AG08396 (cell line): Measurements from ENCODE around the gene FHL1.
"Not testable (repeated sequence)": the region's sequence is repeated elsewhere in the genome, so short reads cannot be mapped to it uniquely, and the experiment has no call there.

Source experiments
- DNase-seq: peaks from one replicate; pipeline ENCODE4 v3.0.0; 2012; ENCODE audit warnings: low spot score, mixed read lengths

The FHL1 gene

GRCh38 chrX:136210243-136210642 is 62.9 kb downstream of the FHL1 start:
- DNase-seq: no peak

- DNase-seq: no peak
Measured at GRCh38 chrX:136210806-136211205, 63.5 kb downstream of the FHL1 start.

- no peak for DNase-seq
Measured at GRCh38 chrX:136211766-136212556, 64.6 kb downstream of the FHL1 start.

GRCh38 chrX:136212557-136213111 is 65.3 kb downstream of the FHL1 start:
- DNase-seq: no peak

GRCh38 chrX:136214551-136214950 is 67.2 kb downstream of the FHL1 start:
- DNase-seq: peak; percentile 44

- DNase-seq: no peak
Measured at GRCh38 chrX:136215559-136215958, 68.2 kb downstream of the FHL1 start.

GRCh38 chrX:136219893-136220292 is 72.6 kb downstream of the FHL1 start:
- no peak for DNase-seq

GRCh38 chrX:136220540-136220939 is 73.2 kb downstream of the FHL1 start:
- DNase-seq: no peak

- no peak for DNase-seq
Measured at GRCh38 chrX:136220951-136221350, 73.6 kb downstream of the FHL1 start.

GRCh38 chrX:136221851-136222513 is 74.6 kb downstream of the FHL1 start:
- no peak for DNase-seq

GRCh38 chrX:136227074-136227473 is 79.7 kb downstream of the FHL1 start:
- DNase-seq: no peak

GRCh38 chrX:136227948-136228838 is 80.9 kb downstream of the FHL1 start:
- DNase-seq: no peak

- DNase-seq: no peak
Measured at GRCh38 chrX:136228839-136229207, 81.5 kb downstream of the FHL1 start.

- DNase-seq: no peak
Measured at GRCh38 chrX:136237074-136237473, 89.7 kb downstream of the FHL1 start.

GRCh38 chrX:136237849-136238248 is 90.5 kb downstream of the FHL1 start:
- not testable (repeated sequence) for DNase-seq

GRCh38 chrX:136246201-136246600 is 98.9 kb downstream of the FHL1 start:
- DNase-seq: no peak

GRCh38 chrX:136250191-136251040 is 103.1 kb downstream of the FHL1 start:
- DNase-seq: peak; percentile 42

GRCh38 chrX:136251041-136251991 is 104.0 kb downstream of the FHL1 start, which contains the start of gene MAP7D3:
Gene MAP7D3, minus strand, starts transcription at chrX:136251400. Its CDS starts 42 bp downstream, at chrX:136251358.
- peak; percentile 86 for DNase-seq

GRCh38 chrX:136255541-136255940 is 108.2 kb downstream of the FHL1 start:
- DNase-seq: no peak

GRCh38 chrX:136256026-136256425 is 108.7 kb downstream of the FHL1 start:
- no peak for DNase-seq
